Spleen (tissue), 11 donors: ENCODE data around the gene LRP1B. TPM values are rescaled to one million over a fixed set of nuclear protein-coding genes. Genes with fewer than 3 reads are reported as not detected.

ENCODE experiments used
- DNase-seq: peaks from one replicate; pipeline ENCODE4 v3.0.0-alpha.2; 2020
- H3K27ac ChIP-seq, 8 donors: fragments of 200-600 bp; sonication (generic) in 7 of 8; 1 replicate in 4 of 8; 2 replicates in 4 of 8; pipeline versions ENCODE4 v1.5.0 to v1.8.0; 2016 to 2021; ENCODE audit warnings: inconsistent platforms in 4 of 8, mild to moderate bottlenecking in 4 of 8, moderate library complexity in 1 of 8
- H3K27me3 ChIP-seq, 7 donors: fragments of 200-600 bp; sonication (generic) in 6 of 7; replicated peaks in 1 of 7; 1 replicate in 4 of 7; 2 replicates in 3 of 7; pipeline versions ENCODE4 v1.5.0 to v1.8.0; 2016 to 2021; ENCODE audit warnings: inconsistent platforms in 3 of 7, mild to moderate bottlenecking in 1 of 7
- H3K36me3 ChIP-seq, 6 donors: fragments of 200-600 bp; sonication (generic) in 5 of 6; 1 replicate in 4 of 6; 2 replicates in 2 of 6; pipeline versions ENCODE4 v1.5.0 to v1.8.0; 2016 to 2021; ENCODE audit warnings: inconsistent platforms in 2 of 6
- H3K4me1 ChIP-seq, 6 donors: fragments of 200-600 bp; sonication (generic) in 5 of 6; 1 replicate in 3 of 6; 2 replicates in 3 of 6; pipeline versions ENCODE4 v1.5.0 to v1.8.0; 2016 to 2021; ENCODE audit warnings: inconsistent platforms in 3 of 6
- H3K4me3 ChIP-seq, 8 donors: fragments of 200-600 bp; sonication (generic) in 7 of 8; 1 replicate in 4 of 8; 2 replicates in 4 of 8; pipeline versions ENCODE4 v1.5.0 to v1.8.0; 2016 to 2021; ENCODE audit warnings: inconsistent platforms in 4 of 8, mild to moderate bottlenecking in 4 of 8, moderate library complexity in 2 of 8
- H3K9me3 ChIP-seq, 8 donors: fragments of 200-600 bp; sonication (generic) in 7 of 8; 1 replicate in 4 of 8; 2 replicates in 4 of 8; pipeline versions ENCODE4 v1.5.0 to v1.8.0; 2016 to 2021; ENCODE audit warnings: inconsistent platforms in 4 of 8
- CTCF ChIP-seq, 11 experiments: fragments of 200-600 bp in 7 of 11; fragments of 450-650 bp in 4 of 11; sonication (generic) in 4 of 11; IDR thresholded peaks in 8 of 11; conservative IDR thresholded peaks in 3 of 11; 1 replicate in 7 of 11; 2 replicates in 4 of 11; pipeline versions ENCODE4 v1.4.0 to v1.8.0; 2016 to 2021; ENCODE audit warnings: antibody characterized with exemption in 11 of 11, inconsistent platforms in 4 of 11, mild to moderate bottlenecking in 1 of 11
- POLR2A ChIP-seq, 3 donors: fragments of 450-650 bp; IDR thresholded peaks; one replicate each; pipeline ENCODE4 v1.5.1; 2017; ENCODE audit warnings: antibody characterized with exemption in 3 of 3, mild to moderate bottlenecking in 1 of 3
- POLR2AphosphoS5 ChIP-seq, 3 donors: sonication (generic); formaldehyde crosslinking; IDR thresholded peaks; one replicate each; pipeline ENCODE4 v1.5.1; 2017; ENCODE audit warnings: antibody characterized with exemption in 3 of 3
- WGBS, 5 donors: extraction: QIAGEN DNeasy Blood & Tissue Kit in 3 of 5; methylation state at CpG; one replicate each; pipeline versions ENCODE4 v1.1.5 to v1.1.7; 2013 to 2018; 5-methylcytosine and 5-hydroxymethylcytosine counted together
- intact Hi-C: fragments of 100-400 bp; cut with DNase I; formaldehyde crosslinking; loops from one replicate; pipeline ENCODE4 v1.15.0; 2023; ENCODE audit warnings: low total_unique reads
- polyA plus RNA-seq, 3 donors: library from polyadenylated mRNA; stranded (reverse); fragments of 200-250 nt; gene quantifications; one replicate each; pipeline ENCODE4 v1.2.1, GENCODE V29; 2013
- total RNA-seq, 7 donors: library from RNA; depleted of rRNA in 3 of 7; stranded (reverse); fragments of >200 nt in 3 of 7; fragmentation: NEBNext Ultra II Directional in 4 of 7; extraction: Animal tissue kit (Norgen Biotek cat#: 25700) in 4 of 7; gene quantifications; one replicate each; pipeline versions ENCODE4 v1.1.0 to v1.2.1, GENCODE V29; 2016 to 2021
- donor health status: healthy with polysubstance abuse.
- donor health status: DM: no; HTN: no; CAD: no; lungs with moderate emphysema.
- donor health status: DM: no; HTN: no; CAD: no.
- donor health status: Bipolar disorder and iron deficiency.
- donor health status: healthy.
- donor health status: DM: no; HTN: no; CAD: no.
- donor health status: DM: yes; HTN: yes; CAD: no.

Gene LRP1B
- total and polyA plus RNA-seq, 10 donors = 0.02 to 0.85 (median 0.08) TPM; not detected in 2

GRCh38 chr2:141242008-141242407 is 888.8 kb downstream of the LRP1B start:
- intact Hi-C loops = no loop called here
- no peak for DNase-seq
- TF ChIP-seq POLR2AphosphoS5 (IDR thresholded peaks at IDR 0.05) = no peak
- no peak for TF ChIP-seq CTCF (IDR thresholded peaks at IDR 0.05 in 8 of 11, conservative IDR thresholded peaks at IDR 0.05 in 3 of 11)
- no peak for TF ChIP-seq POLR2A (IDR thresholded peaks at IDR 0.05)
- Histone ChIP-seq H3K9me3 (no peaks in the 10 kb centered on the region), H3K4me1 (no peaks in the 10 kb centered on the region), H3K36me3 (no peaks in the 10 kb centered on the region), H3K27me3 (no peaks in the 10 kb centered on the region), H3K4me3 (no peak overlapping the region), H3K27ac (no peak overlapping the region)
- 77 to 100% (median 88%) methylated on average over 1 of the region's 1 CpG for WGBS, 5 donors

GRCh38 chr2:141226560-141226959 is 904.3 kb downstream of the LRP1B start:
- peaks cover 0 to 24% (median 7%) of the 10 kb centered on the region in 8 donors for H3K9me3 ChIP-seq
- H3K4me1 ChIP-seq = no peaks in the 10 kb centered on the region
- H3K27ac ChIP-seq = no peak overlapping the region
- intact Hi-C loops = no loop called here
- no peaks in the 10 kb centered on the region for H3K36me3 ChIP-seq
- WGBS, 5 donors = 60 to 85% (median 71%) methylated on average over 1 of the region's 1 CpG
- H3K27me3 ChIP-seq = no peaks in the 10 kb centered on the region
- DNase-seq = no peak
- no peak for TF ChIP-seq POLR2AphosphoS5 (IDR thresholded peaks at IDR 0.05)
- TF ChIP-seq CTCF (IDR thresholded peaks at IDR 0.05 in 8 of 11, conservative IDR thresholded peaks at IDR 0.05 in 3 of 11) = no peak
- no peak for TF ChIP-seq POLR2A (IDR thresholded peaks at IDR 0.05)
- no peak overlapping the region for H3K4me3 ChIP-seq

- H3K4me3 ChIP-seq = no peak overlapping the region
- 18 to 46% (median 20%) methylated on average over 2 of the region's 2 CpGs for WGBS, 5 donors
- intact Hi-C loops = no loop called here
- no peak for TF ChIP-seq POLR2A (IDR thresholded peaks at IDR 0.05)
- TF ChIP-seq POLR2AphosphoS5 (IDR thresholded peaks at IDR 0.05) = no peak
- no peak for TF ChIP-seq CTCF (IDR thresholded peaks at IDR 0.05 in 8 of 11, conservative IDR thresholded peaks at IDR 0.05 in 3 of 11)
- H3K4me1 ChIP-seq = peaks cover 0 to 13% (median 0%) of the 10 kb centered on the region in 6 donors
- DNase-seq = no peak
- H3K27ac ChIP-seq = no peak overlapping the region
- H3K36me3 ChIP-seq = no peaks in the 10 kb centered on the region
- H3K27me3 ChIP-seq = no peaks in the 10 kb centered on the region
- no peaks in the 10 kb centered on the region for H3K9me3 ChIP-seq
Measured at GRCh38 chr2:141207036-141207385, 923.8 kb downstream of the LRP1B start.

- Histone ChIP-seq H3K36me3 (no peaks in the 10 kb centered on the region), H3K27ac (no peak overlapping the region), H3K27me3 (no peaks in the 10 kb centered on the region), H3K4me3 (no peak overlapping the region), H3K4me1 (no peaks in the 10 kb centered on the region), H3K9me3 (no peaks in the 10 kb centered on the region)
- intact Hi-C loops = no loop called here
- 55 to 72% (median 62%) methylated on average over 6 of the region's 6 CpGs for WGBS, 5 donors
- TF ChIP-seq POLR2AphosphoS5 (IDR thresholded peaks at IDR 0.05) (no peak), CTCF (IDR thresholded peaks at IDR 0.05 in 8 of 11, conservative IDR thresholded peaks at IDR 0.05 in 3 of 11) (no peak), POLR2A (IDR thresholded peaks at IDR 0.05) (no peak)
- no peak for DNase-seq
Measured at GRCh38 chr2:141201016-141201565, 929.7 kb downstream of the LRP1B start.
